GM21786 (cell line): ENCODE measurements around the gene FAM114A1.
"Not testable (repeated sequence)": the region's sequence is repeated elsewhere in the genome, so short reads cannot be mapped to it uniquely, and the experiment has no call there.

Experiments
- ATAC-seq: cut with Tn5 transposase; IDR thresholded peaks from one replicate; pipeline ENCODE4 v1.9.1; 2021; ENCODE audit not compliant: unreplicated experiment

FAM114A1 gene

GRCh38 chr4:38959248-38959647 lies 91.6 kb downstream of the FAM114A1 start:
- ATAC-seq: not testable (repeated sequence)

GRCh38 chr4:38964942-38965775 lies 97.6 kb downstream of the FAM114A1 start:
- no peak for ATAC-seq

GRCh38 chr4:38965866-38966265 lies 98.3 kb downstream of the FAM114A1 start:
- ATAC-seq: no peak

- no peak for ATAC-seq
These were observed 99.9 kb downstream of the FAM114A1 start for GRCh38 chr4:38967260-38968095.

- ATAC-seq: no peak
These were observed 101.1 kb downstream of the FAM114A1 start for GRCh38 chr4:38968668-38969067.

GRCh38 chr4:38976308-38976707 lies 108.7 kb downstream of the FAM114A1 start:
- ATAC-seq: no peak

GRCh38 chr4:38979081-38979480 lies 111.5 kb downstream of the FAM114A1 start:
- ATAC-seq: no peak

- ATAC-seq: no peak
These were observed 112.1 kb downstream of the FAM114A1 start for GRCh38 chr4:38979511-38980230.

GRCh38 chr4:38980903-38981676 lies 113.5 kb downstream of the FAM114A1 start:
- ATAC-seq: no peak

GRCh38 chr4:38982361-38983095 lies 114.9 kb downstream of the FAM114A1 start:
- no peak for ATAC-seq

GRCh38 chr4:38983291-38983690 lies 115.7 kb downstream of the FAM114A1 start:
- ATAC-seq: no peak

GRCh38 chr4:38983787-38984598 lies 116.4 kb downstream of the FAM114A1 start:
- no peak for ATAC-seq

GRCh38 chr4:38985410-38986100 lies 117.9 kb downstream of the FAM114A1 start:
- no peak for ATAC-seq

GRCh38 chr4:38987491-38987890 lies 119.9 kb downstream of the FAM114A1 start:
- ATAC-seq: peak; percentile 41

- not testable (repeated sequence) for ATAC-seq
These were observed 120.7 kb downstream of the FAM114A1 start for GRCh38 chr4:38988353-38988752.

- ATAC-seq: no peak
These were observed 121.9 kb downstream of the FAM114A1 start for GRCh38 chr4:38989487-38989886.

- ATAC-seq: no peak
These were observed 122.6 kb downstream of the FAM114A1 start for GRCh38 chr4:38990241-38990640.

GRCh38 chr4:38993683-38994082 lies 126.1 kb downstream of the FAM114A1 start:
- ATAC-seq: no peak
